ENCODE results near the gene CAP1. TPM values are rescaled to one million over a fixed set of nuclear protein-coding genes. Genes with fewer than 3 reads are reported as not detected.

The CAP1 gene
- polyA plus RNA-seq, 2 of the 4 experiments (the other 2 are of a cell fraction): 267 to 274 TPM

- POLR2A ChIA-PET: no interaction called here
- Histone ChIP-seq H3K4me3 (no peak overlapping the region), H3K4me1 (peaks cover 23% of the 10 kb centered on the region), H3K27ac (no peak overlapping the region), H3K4me2 (no peak overlapping the region), H3K9me3 (no peaks in the 10 kb centered on the region)
- FAIRE-seq (no peak), DNase-seq (ENCODE audit: low read depth in 1 of 2, low spot score in 1 of 2) (no peak), ATAC-seq (no peak)
- 61% methylated on average over 2 of the region's 2 CpGs for WGBS (ENCODE audit: missing lambda C conversion rate)
- TF ChIP-seq, protein P1, sequence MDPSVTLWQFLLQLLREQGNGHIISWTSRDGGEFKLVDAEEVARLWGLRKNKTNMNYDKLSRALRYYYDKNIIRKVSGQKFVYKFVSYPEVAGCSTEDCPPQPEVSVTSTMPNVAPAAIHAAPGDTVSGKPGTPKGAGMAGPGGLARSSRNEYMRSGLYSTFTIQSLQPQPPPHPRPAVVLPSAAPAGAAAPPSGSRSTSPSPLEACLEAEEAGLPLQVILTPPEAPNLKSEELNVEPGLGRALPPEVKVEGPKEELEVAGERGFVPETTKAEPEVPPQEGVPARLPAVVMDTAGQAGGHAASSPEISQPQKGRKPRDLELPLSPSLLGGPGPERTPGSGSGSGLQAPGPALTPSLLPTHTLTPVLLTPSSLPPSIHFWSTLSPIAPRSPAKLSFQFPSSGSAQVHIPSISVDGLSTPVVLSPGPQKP (IDR thresholded peaks at IDR 0.05; ENCODE audit: low read depth, low read length): no peak
- TF ChIP-seq ZC3H11A (IDR thresholded peaks at IDR 0.05) (no peak), BHLHE40 (IDR thresholded peaks at IDR 0.05; ENCODE audit: low read depth, low read length) (no peak), SMC3 (IDR thresholded peaks at IDR 0.05) (no peak), RNF2 (IDR thresholded peaks at IDR 0.05; ENCODE audit: borderline replicate concordance, low read depth) (no peak), MAX (IDR thresholded peaks at IDR 0.05) (no peak), POLR2A (IDR thresholded peaks at IDR 0.05; ENCODE audit: low read length) (no peak), CEBPB (IDR thresholded peaks at IDR 0.05) (no peak), RAD21 (conservative IDR thresholded peaks at IDR 0.05 in 1 of 2, IDR thresholded peaks at IDR 0.05 in 1 of 2) (no peak), HOXB5 (CRISPR knock-in tag; IDR thresholded peaks at IDR 0.05) (no peak)
- CTCF ChIA-PET: no interaction called here
These were observed 6.7 kb downstream of the CAP1 start for GRCh38 chr1:40047276-40047675.

- no peak overlapping the region for H3K4me3 ChIP-seq
- FAIRE-seq: no peak
- 92% methylated on average over 5 of the region's 5 CpGs for WGBS (ENCODE audit: missing lambda C conversion rate)
- DNase-seq (ENCODE audit: low read depth in 1 of 2, low spot score in 1 of 2): no peak
- H3K9me3 ChIP-seq: no peaks in the 10 kb centered on the region
- H3K4me1 ChIP-seq: peaks cover 18% of the 10 kb centered on the region; the same call in 2 of the 3 replicates
- ChIA-PET CTCF (no interaction called here), POLR2A (no interaction called here)
- no peak overlapping the region for H3K27ac ChIP-seq
- no peak for ATAC-seq
- TF ChIP-seq POLR2A (IDR thresholded peaks at IDR 0.05; ENCODE audit: low read length): no peak
- H3K4me2 ChIP-seq: no peak overlapping the region
These were observed 7.2 kb downstream of the CAP1 start for GRCh38 chr1:40047769-40048168.

DNA sequence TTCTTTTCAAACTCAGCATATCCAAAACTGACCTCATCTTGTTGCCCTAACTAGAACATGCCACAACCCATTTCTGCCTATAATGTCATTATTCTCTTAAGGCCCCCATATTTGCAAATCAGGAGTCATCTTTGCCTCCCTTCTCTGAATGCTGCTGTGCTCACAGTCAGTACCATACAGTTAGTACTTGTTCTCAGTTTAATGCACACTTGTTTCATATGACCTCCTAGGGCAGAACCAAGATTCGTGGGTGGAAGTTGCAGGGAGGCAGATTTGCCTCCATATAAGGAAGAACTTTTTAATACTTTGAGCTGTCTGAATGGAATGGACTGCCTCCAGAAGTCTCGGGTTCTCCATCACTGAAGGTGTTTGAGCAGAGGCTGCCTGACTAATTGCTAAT is 9.2 kb downstream of the CAP1 start:
- ChIA-PET CTCF (interaction anchor here (0.5 to 1.1 kb wide), 2 partner anchors 130 to 1971 kb away, joined by 3 read pairs; no protein-coding TSS in a partner anchor), POLR2A (no interaction called here)
- ATAC-seq: no peak

DNA sequence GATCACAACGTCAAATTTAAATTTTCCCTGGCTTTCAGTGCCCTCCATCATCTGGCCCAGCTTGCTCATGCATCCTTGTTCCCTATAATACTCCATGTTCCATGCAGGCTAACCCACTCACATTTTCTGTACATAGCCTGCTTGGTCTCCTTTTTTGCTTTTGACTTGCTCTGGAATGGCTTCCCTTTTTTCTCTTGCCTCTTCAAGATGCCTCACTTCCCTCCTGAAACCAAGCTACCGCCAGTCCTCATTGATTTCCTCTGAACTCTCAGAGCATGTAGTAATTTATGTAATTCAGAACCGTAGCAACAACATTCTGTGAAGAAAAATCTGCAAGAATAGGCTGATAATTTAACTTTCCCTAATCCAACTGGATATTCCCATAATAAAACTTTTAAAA is 10.3 kb downstream of the CAP1 start:
- ChIA-PET POLR2A (no interaction called here), CTCF (no interaction called here)
- Histone ChIP-seq H3K4me2 (no peak overlapping the region), H3K9me3 (no peaks in the 10 kb centered on the region), H3K27ac (no peak overlapping the region), H3K4me1 (0 out of 3 replicates have a peak, but pooled peaks cover 7% of the 10 kb centered on the region), H3K4me3 (no peak overlapping the region)
- ATAC-seq (no peak), DNase-seq (ENCODE audit: low read depth in 1 of 2, low spot score in 1 of 2) (no peak), FAIRE-seq (no peak)
- WGBS (ENCODE audit: missing lambda C conversion rate): 79% methylated on average over 3 of the region's 3 CpGs
- no peak for TF ChIP-seq FOSB (CRISPR knock-in tag; IDR thresholded peaks at IDR 0.05)
- TF ChIP-seq RARB (CRISPR knock-in tag; IDR thresholded peaks at IDR 0.05): no peak
- no peak for TF ChIP-seq HEYL (CRISPR knock-in tag; IDR thresholded peaks at IDR 0.05)
- TF ChIP-seq SREBF2 (IDR thresholded peaks at IDR 0.05): no peak
- no peak for TF ChIP-seq RNF2 (IDR thresholded peaks at IDR 0.05; ENCODE audit: borderline replicate concordance, low read depth)
- no peak for TF ChIP-seq RFX5 (IDR thresholded peaks at IDR 0.05)
- TF ChIP-seq HDAC2 (IDR thresholded peaks at IDR 0.05): no peak
- no peak for TF ChIP-seq HMGXB4 (CRISPR knock-in tag; IDR thresholded peaks at IDR 0.05; ENCODE audit: borderline replicate concordance)
- TF ChIP-seq, protein P2, sequence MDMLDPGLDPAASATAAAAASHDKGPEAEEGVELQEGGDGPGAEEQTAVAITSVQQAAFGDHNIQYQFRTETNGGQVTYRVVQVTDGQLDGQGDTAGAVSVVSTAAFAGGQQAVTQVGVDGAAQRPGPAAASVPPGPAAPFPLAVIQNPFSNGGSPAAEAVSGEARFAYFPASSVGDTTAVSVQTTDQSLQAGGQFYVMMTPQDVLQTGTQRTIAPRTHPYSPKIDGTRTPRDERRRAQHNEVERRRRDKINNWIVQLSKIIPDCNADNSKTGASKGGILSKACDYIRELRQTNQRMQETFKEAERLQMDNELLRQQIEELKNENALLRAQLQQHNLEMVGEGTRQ (IDR thresholded peaks at IDR 0.05): no peak
- no peak for TF ChIP-seq CEBPB (IDR thresholded peaks at IDR 0.05)
- no peak for TF ChIP-seq GATA3 (IDR thresholded peaks at IDR 0.05; ENCODE audit: borderline replicate concordance)
- TF ChIP-seq ZNF302 (CRISPR knock-in tag; IDR thresholded peaks at IDR 0.05): no peak
- no peak for TF ChIP-seq MAX (IDR thresholded peaks at IDR 0.05)
- no peak for TF ChIP-seq E2F6 (IDR thresholded peaks at IDR 0.05; ENCODE audit: borderline replicate concordance, low read depth)

More for the DNA sequence above, 9.2 kb downstream of the CAP1 start:
- WGBS (ENCODE audit: missing lambda C conversion rate): 91% methylated on average over 2 of the region's 2 CpGs
- no peak overlapping the region for H3K27ac ChIP-seq
- no peaks in the 10 kb centered on the region for H3K9me3 ChIP-seq
- no peak overlapping the region for H3K4me2 ChIP-seq
- H3K4me1 ChIP-seq: 0 out of 3 replicates have a peak, but pooled peaks cover 7% of the 10 kb centered on the region
- H3K4me3 ChIP-seq: no peak overlapping the region
- FAIRE-seq: no peak
- no peak for TF ChIP-seq MAZ (IDR thresholded peaks at IDR 0.05; ENCODE audit: borderline replicate concordance, low read depth, low read length)
- TF ChIP-seq FOSB (CRISPR knock-in tag; IDR thresholded peaks at IDR 0.05): no peak
- TF ChIP-seq, protein P2 (IDR thresholded peaks at IDR 0.05): no peak
- no peak for DNase-seq (ENCODE audit: low read depth in 1 of 2, low spot score in 1 of 2)
